PC-9 (cell line): ENCODE measurements around the gene FYN.

Experiments used
- CTCF ChIP-seq: fragments of 200-600 bp; sonication (generic); conservative IDR thresholded peaks from 2 replicates; pipeline ENCODE4 v1.6.1; 2017; ENCODE audit warnings: mixed run types, antibody characterized with exemption, mild to moderate bottlenecking, moderate library complexity
- EZH2 ChIP-seq: fragments of 200-600 bp; sonication (generic); IDR thresholded peaks from 2 replicates; pipeline ENCODE4 v1.8.0; 2017; ENCODE audit warnings: antibody characterized with exemption, low read depth

GRCh38 chr6:111738631-111739030, 134.6 kb downstream of the FYN start:
- TF ChIP-seq EZH2: no peak
- TF ChIP-seq CTCF: no peak
